Calu3 (cell line): Measurements from ENCODE around the gene ADD2. TPM values are rescaled to one million over a fixed set of nuclear protein-coding genes. Genes with fewer than 3 reads are reported as not detected.

Experiments used
- BruUV-seq: library from RNA; stranded (reverse); fragments of 400-500 nt; replicated peaks from 2 replicates; lab custom pipeline; 2021; lab: Mats Ljungman, UMichigan
- CTCF ChIA-PET: fragments of 300-600 bp; sonication (Branson Sonifier 250); formaldehyde crosslinking; loops from one replicate; lab custom pipeline; 2022; ENCODE audit warnings: antibody characterized with exemption; lab: Charles Lee
- DNase-seq: peaks from one replicate; pipeline ENCODE4 v3.0.0; 2022
- H3K27ac Mint-ChIP-seq: one replicate; pipeline ENCODE4 v1.8.0; 2022; ENCODE audit warnings: mixed read lengths; ENCODE audit not compliant: unreplicated experiment
- H3K27me3 Mint-ChIP-seq: one replicate; pipeline ENCODE4 v1.8.0; 2022; ENCODE audit warnings: mixed read lengths; ENCODE audit not compliant: unreplicated experiment
- H3K36me3 Mint-ChIP-seq: one replicate; pipeline ENCODE4 v1.8.0; 2022; ENCODE audit warnings: mild to moderate bottlenecking, moderate library complexity, mixed read lengths; ENCODE audit not compliant: insufficient read depth, unreplicated experiment
- H3K4me1 Mint-ChIP-seq: one replicate; pipeline ENCODE4 v1.8.0; 2022; ENCODE audit warnings: mild to moderate bottlenecking, low read depth, mixed read lengths; ENCODE audit not compliant: unreplicated experiment
- H3K4me3 Mint-ChIP-seq: one replicate; pipeline ENCODE4 v1.8.0; 2022; ENCODE audit warnings: mild to moderate bottlenecking, low read depth, moderate library complexity, mixed read lengths; ENCODE audit not compliant: unreplicated experiment
- H3K9me3 Mint-ChIP-seq: one replicate; pipeline ENCODE4 v1.8.0; 2022; ENCODE audit warnings: low read depth, mixed read lengths; ENCODE audit not compliant: unreplicated experiment
- intact Hi-C: fragments of 100-400 bp; cut with micrococcal nuclease; formaldehyde crosslinking; loops from one replicate; pipeline ENCODE4 v1.10.0; 2022; ENCODE audit not compliant: unreplicated experiment
- total RNA-seq: library from RNA; stranded (reverse); gene quantifications from 2 replicates; pipeline ENCODE4 v1.2.3, GENCODE V29; 2022
- TF ChIP-seq, protein P1 (sequence below): fragments of 200-600 bp; IDR thresholded peaks from one replicate; pipeline ENCODE4 v1.8.0; 2022; ENCODE audit warnings: antibody characterized with exemption; ENCODE audit not compliant: unreplicated experiment

Gene ADD2
- total RNA-seq, 1 experiment from 2014 or later, result 0.14 TPM

DNA sequence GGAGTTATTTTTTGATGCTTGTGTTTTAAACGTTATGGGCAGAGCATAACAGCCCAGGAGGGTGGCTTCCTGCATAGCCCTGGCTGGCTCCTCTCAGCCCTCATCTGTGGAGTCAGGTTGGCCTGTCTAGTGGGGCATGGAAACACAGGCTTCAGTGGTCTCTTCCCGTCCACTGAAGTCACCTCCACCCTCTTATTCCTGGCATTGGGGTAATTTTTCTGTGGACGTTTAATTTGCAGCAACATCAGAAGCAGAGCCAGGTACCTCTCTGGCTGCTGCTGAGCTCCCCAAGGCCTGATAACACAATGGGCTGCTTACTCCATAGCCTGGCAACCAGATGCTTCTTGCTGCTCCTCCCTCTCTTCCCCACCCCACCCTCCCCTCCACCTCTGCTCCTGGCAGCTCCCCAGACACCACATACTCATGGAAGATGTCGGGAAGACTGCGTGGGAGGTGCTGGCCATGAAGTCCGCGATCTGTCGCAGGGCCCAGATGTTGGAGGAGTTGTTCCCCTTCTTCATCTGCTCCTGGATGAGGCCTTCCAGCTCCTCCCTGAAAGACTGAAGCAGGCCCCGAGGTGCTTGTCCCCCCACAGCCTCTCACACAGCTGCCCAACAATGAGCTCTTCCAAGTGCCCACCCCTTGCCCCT, 64.0 kb downstream of the ADD2 start:
- Mint-ChIP-seq H3K9me3 (no peaks in the 10 kb centered on the region), H3K4me3 (no peak overlapping the region), H3K27ac (no peak overlapping the region), H3K4me1 (no peaks in the 10 kb centered on the region), H3K27me3 (peaks cover 47% of the 10 kb centered on the region), H3K36me3 (no peaks in the 10 kb centered on the region)
- intact Hi-C loops, result no loop called here
- DNase-seq, result no peak
- CTCF ChIA-PET, result no interaction called here
- no TSS peak for BruUV-seq
- TF ChIP-seq, protein P1, sequence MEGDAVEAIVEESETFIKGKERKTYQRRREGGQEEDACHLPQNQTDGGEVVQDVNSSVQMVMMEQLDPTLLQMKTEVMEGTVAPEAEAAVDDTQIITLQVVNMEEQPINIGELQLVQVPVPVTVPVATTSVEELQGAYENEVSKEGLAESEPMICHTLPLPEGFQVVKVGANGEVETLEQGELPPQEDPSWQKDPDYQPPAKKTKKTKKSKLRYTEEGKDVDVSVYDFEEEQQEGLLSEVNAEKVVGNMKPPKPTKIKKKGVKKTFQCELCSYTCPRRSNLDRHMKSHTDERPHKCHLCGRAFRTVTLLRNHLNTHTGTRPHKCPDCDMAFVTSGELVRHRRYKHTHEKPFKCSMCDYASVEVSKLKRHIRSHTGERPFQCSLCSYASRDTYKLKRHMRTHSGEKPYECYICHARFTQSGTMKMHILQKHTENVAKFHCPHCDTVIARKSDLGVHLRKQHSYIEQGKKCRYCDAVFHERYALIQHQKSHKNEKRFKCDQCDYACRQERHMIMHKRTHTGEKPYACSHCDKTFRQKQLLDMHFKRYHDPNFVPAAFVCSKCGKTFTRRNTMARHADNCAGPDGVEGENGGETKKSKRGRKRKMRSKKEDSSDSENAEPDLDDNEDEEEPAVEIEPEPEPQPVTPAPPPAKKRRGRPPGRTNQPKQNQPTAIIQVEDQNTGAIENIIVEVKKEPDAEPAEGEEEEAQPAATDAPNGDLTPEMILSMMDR, result no peak

DNA sequence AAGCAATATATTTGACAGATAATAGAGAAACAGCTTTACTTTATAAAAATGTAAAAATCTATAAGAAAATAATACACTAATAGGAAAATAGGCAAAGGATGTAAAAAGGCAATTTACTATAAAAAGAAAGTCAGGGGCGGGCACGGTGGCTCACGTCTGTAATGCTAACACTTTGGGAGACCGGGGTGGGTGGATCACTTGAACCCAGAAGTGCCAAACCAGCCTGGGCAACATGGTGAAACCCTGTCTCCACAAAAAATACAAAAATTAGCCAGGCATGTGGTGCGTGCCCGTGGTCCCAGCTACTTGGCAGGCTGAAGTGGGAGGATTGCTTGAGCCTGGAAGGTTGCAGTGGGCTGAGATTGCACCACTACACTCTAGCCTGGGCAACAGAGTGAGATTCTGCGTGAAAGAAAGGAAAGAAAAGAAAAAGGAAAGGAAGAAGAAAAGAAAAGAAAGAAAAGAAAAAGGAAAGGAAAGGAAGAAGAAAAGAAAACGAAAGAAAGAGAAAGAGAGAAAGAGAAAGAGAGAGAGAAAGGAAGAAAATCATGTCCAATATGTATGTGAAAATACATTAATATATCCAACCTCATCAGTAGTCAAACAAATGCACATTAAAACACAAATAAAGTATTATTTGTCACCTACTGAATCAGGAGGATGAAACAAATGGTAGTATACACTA, 65.1 kb downstream of the ADD2 start:
- no peak overlapping the region for H3K27ac Mint-ChIP-seq
- H3K27me3 Mint-ChIP-seq, result peaks cover 45% of the 10 kb centered on the region
- intact Hi-C loops, result no loop called here
- no peaks in the 10 kb centered on the region for H3K9me3 Mint-ChIP-seq
- CTCF ChIA-PET, result no interaction called here
- TF ChIP-seq, protein P1, result no peak
- no TSS peak for BruUV-seq
- no peak for DNase-seq
- H3K4me1 Mint-ChIP-seq, result no peaks in the 10 kb centered on the region
- no peak overlapping the region for H3K4me3 Mint-ChIP-seq
- no peaks in the 10 kb centered on the region for H3K36me3 Mint-ChIP-seq

DNA sequence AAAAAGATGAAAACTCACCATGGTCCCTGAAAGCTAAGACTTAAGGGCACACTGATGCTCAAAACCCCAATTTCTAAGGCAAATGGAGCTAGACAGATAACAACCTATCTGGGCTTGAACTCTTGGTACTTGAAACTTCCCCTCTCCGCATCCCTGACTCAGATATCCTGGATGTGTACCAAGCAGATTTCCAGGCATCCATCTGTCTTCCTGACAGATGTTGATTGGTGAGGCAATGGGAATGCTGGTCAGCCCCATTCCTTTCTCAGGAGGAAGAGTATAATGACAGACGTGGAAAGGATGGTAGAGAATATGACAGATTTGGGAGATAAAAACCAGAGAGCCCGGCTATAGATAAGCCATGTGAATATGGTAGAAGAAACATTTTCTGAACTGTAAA, 69.2 kb downstream of the ADD2 start:
- TF ChIP-seq, protein P1, result no peak
- BruUV-seq, result no TSS peak
- intact Hi-C loops, result no loop called here
- no peak overlapping the region for H3K27ac Mint-ChIP-seq
- no peak for DNase-seq
- H3K9me3 Mint-ChIP-seq, result no peaks in the 10 kb centered on the region
- CTCF ChIA-PET, result no interaction called here
- H3K4me1 Mint-ChIP-seq, result no peaks in the 10 kb centered on the region
- H3K4me3 Mint-ChIP-seq, result no peak overlapping the region
- no peaks in the 10 kb centered on the region for H3K36me3 Mint-ChIP-seq
- peaks cover 59% of the 10 kb centered on the region for H3K27me3 Mint-ChIP-seq

DNA sequence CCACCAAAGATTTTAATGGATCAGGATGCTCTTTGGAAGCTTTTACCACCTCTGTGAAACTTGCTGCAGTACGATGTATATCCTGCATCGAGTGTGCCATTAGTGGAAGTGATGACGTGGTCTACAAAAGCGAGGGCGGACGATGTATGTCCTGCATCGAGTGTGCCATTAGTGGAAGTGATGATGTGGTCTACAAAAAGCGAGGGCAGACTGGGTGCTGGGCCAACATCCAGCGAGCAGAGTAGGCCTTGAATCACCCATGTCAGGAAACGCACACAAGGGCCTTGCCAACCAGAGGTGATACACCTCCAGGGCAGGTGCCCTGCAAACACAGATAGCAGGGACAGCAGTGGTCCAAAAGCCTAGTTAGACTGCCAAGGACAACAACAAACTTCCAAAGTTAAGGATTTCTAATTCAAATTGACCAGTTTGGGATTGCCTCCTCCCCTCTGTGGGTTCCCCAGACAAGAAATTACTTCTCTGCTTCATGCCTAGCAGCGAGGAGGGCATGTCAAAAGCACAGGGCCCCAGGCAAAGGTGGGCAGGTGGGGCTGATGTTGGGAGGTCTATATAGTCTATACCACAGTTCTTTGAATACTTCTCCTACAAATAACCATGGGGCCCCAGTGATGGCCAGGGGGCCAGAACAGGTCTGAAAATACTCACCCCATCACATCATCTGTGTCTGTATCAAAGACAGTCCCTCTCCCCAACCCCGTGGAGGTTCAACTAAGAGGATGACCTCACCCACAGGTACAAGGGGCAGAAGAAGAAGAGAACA, 70.2 kb downstream of the ADD2 start:
- CTCF ChIA-PET, result no interaction called here

More for the DNA sequence above, 70.2 kb downstream of the ADD2 start:
- TF ChIP-seq, protein P1, result no peak
- Mint-ChIP-seq H3K27me3 (peaks cover 67% of the 10 kb centered on the region), H3K36me3 (no peaks in the 10 kb centered on the region), H3K4me3 (no peak overlapping the region), H3K9me3 (no peaks in the 10 kb centered on the region), H3K4me1 (no peaks in the 10 kb centered on the region), H3K27ac (no peak overlapping the region)
- no peak for DNase-seq
- intact Hi-C loops, result no loop called here
- no TSS peak for BruUV-seq
